Thyroid gland (tissue), 4 donors: Measurements from ENCODE around the gene VANGL1.

Experiments used
- POLR2A ChIP-seq, 2 donors: fragments of 450-650 bp; IDR thresholded peaks; one replicate each; pipeline ENCODE4 v1.6.1; 2017; ENCODE audit warnings: antibody characterized with exemption in 2 of 2, mild to moderate bottlenecking in 2 of 2, moderate library complexity in 1 of 2
- TF ChIP-seq, protein P1 (sequence below), 6 experiments: fragments of 200-600 bp in 3 of 6; fragments of 450-650 bp in 3 of 6; sonication (generic) in 3 of 6; IDR thresholded peaks; one replicate each; pipeline ENCODE4 v1.5.1; 2016 to 2019; ENCODE audit warnings: antibody characterized with exemption in 6 of 6, mild to moderate bottlenecking in 2 of 6, inconsistent platforms in 1 of 6, moderate library complexity in 1 of 6

- TF ChIP-seq, protein P1, sequence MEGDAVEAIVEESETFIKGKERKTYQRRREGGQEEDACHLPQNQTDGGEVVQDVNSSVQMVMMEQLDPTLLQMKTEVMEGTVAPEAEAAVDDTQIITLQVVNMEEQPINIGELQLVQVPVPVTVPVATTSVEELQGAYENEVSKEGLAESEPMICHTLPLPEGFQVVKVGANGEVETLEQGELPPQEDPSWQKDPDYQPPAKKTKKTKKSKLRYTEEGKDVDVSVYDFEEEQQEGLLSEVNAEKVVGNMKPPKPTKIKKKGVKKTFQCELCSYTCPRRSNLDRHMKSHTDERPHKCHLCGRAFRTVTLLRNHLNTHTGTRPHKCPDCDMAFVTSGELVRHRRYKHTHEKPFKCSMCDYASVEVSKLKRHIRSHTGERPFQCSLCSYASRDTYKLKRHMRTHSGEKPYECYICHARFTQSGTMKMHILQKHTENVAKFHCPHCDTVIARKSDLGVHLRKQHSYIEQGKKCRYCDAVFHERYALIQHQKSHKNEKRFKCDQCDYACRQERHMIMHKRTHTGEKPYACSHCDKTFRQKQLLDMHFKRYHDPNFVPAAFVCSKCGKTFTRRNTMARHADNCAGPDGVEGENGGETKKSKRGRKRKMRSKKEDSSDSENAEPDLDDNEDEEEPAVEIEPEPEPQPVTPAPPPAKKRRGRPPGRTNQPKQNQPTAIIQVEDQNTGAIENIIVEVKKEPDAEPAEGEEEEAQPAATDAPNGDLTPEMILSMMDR (IDR thresholded peaks at IDR 0.05) = no peak
- TF ChIP-seq POLR2A (IDR thresholded peaks at IDR 0.05) = no peak
Observed at GRCh38 chr1:115620453-115620852, 21.3 kb upstream of the VANGL1 start.
